Muscle layer of colon (tissue), 2 donors: ENCODE data around the gene MYO1B.
"Not testable (repeated sequence)": the region's sequence is repeated elsewhere in the genome, so short reads cannot be mapped to it uniquely, and the experiment has no call there.

Experiments used
- H3K27ac ChIP-seq: one replicate; pipeline ENCODE4 v1.7.0; 2013; ENCODE audit warnings: low read depth, mild to moderate bottlenecking, low read length, moderate library complexity
- H3K27me3 ChIP-seq, 2 donors: one replicate each; pipeline ENCODE4 v1.7.0; 2013; ENCODE audit warnings: low read length in 2 of 2, mild to moderate bottlenecking in 2 of 2; ENCODE audit not compliant: insufficient read depth in 2 of 2, control insufficient read depth in 1 of 2
- H3K36me3 ChIP-seq: one replicate; pipeline ENCODE4 v1.7.0; 2013; ENCODE audit warnings: mild to moderate bottlenecking, low read length; ENCODE audit not compliant: insufficient read depth
- H3K4me1 ChIP-seq: one replicate; pipeline ENCODE4 v1.7.0; 2013; ENCODE audit warnings: mild to moderate bottlenecking, low read length; ENCODE audit not compliant: insufficient read depth
- H3K4me3 ChIP-seq, 2 donors: one replicate each; pipeline ENCODE4 v1.7.0; 2013; ENCODE audit warnings: low read length in 2 of 2, low read depth in 1 of 2, mild to moderate bottlenecking in 1 of 2, moderate library complexity in 1 of 2
- H3K9ac ChIP-seq: one replicate; pipeline ENCODE4 v1.7.0; 2013; ENCODE audit warnings: low read length
- H3K9me3 ChIP-seq: one replicate; pipeline ENCODE4 v1.7.0; 2013; ENCODE audit warnings: mild to moderate bottlenecking, low read length
- donor health status: abdominal sarcoma.
- donor health status: Adenocarcinoma of cecum.

The MYO1B gene

GRCh38 chr2:191443446-191443845 is 198.2 kb downstream of the MYO1B start:
- H3K4me1 ChIP-seq, result no peaks in the 10 kb centered on the region
- no peaks in the 10 kb centered on the region for H3K9me3 ChIP-seq
- H3K4me3 ChIP-seq, result no peak overlapping the region
- no peak overlapping the region for H3K9ac ChIP-seq
- no peak overlapping the region for H3K27ac ChIP-seq
- no peaks in the 10 kb centered on the region for H3K27me3 ChIP-seq
- H3K36me3 ChIP-seq, result no peaks in the 10 kb centered on the region

GRCh38 chr2:191446910-191447309 is 201.7 kb downstream of the MYO1B start:
- Histone ChIP-seq H3K4me3 (no peak overlapping the region), H3K9me3 (no peaks in the 10 kb centered on the region), H3K27ac (no peak overlapping the region), H3K9ac (no peak overlapping the region), H3K36me3 (no peaks in the 10 kb centered on the region), H3K27me3 (no peaks in the 10 kb centered on the region), H3K4me1 (no peaks in the 10 kb centered on the region)

- H3K27ac ChIP-seq, result no peak overlapping the region
- no peaks in the 10 kb centered on the region for H3K36me3 ChIP-seq
- no peaks in the 10 kb centered on the region for H3K9me3 ChIP-seq
Measured at GRCh38 chr2:191451116-191451515, 205.9 kb downstream of the MYO1B start.

GRCh38 chr2:191452065-191452464 is 206.9 kb downstream of the MYO1B start:
- H3K4me3 ChIP-seq, result no peak overlapping the region
- H3K9me3 ChIP-seq, result no peaks in the 10 kb centered on the region
- no peaks in the 10 kb centered on the region for H3K4me1 ChIP-seq
- H3K27me3 ChIP-seq, result no peaks in the 10 kb centered on the region
- H3K9ac ChIP-seq, result no peak overlapping the region
- H3K36me3 ChIP-seq, result no peaks in the 10 kb centered on the region
- H3K27ac ChIP-seq, result no peak overlapping the region

More at GRCh38 chr2:191451116-191451515, 205.9 kb downstream of the MYO1B start:
- no peaks in the 10 kb centered on the region for H3K4me1 ChIP-seq
- no peak overlapping the region for H3K9ac ChIP-seq
- no peaks in the 10 kb centered on the region for H3K27me3 ChIP-seq
- H3K4me3 ChIP-seq, result no peak overlapping the region

GRCh38 chr2:191453761-191454160 is 208.6 kb downstream of the MYO1B start:
- no peaks in the 10 kb centered on the region for H3K4me1 ChIP-seq
- no peaks in the 10 kb centered on the region for H3K36me3 ChIP-seq
- no peaks in the 10 kb centered on the region for H3K9me3 ChIP-seq
- no peaks in the 10 kb centered on the region for H3K27me3 ChIP-seq
- H3K4me3 ChIP-seq, result no peak overlapping the region
- no peak overlapping the region for H3K9ac ChIP-seq
- no peak overlapping the region for H3K27ac ChIP-seq

- not testable (repeated sequence) for H3K4me3 ChIP-seq, H3K27me3 ChIP-seq, H3K4me1 ChIP-seq, H3K9me3 ChIP-seq, H3K36me3 ChIP-seq, H3K27ac ChIP-seq, H3K9ac ChIP-seq
Measured at GRCh38 chr2:191456506-191456905, 211.3 kb downstream of the MYO1B start.

- Histone ChIP-seq H3K4me3 (no peak overlapping the region), H3K9ac (no peak overlapping the region), H3K27me3 (no peaks in the 10 kb centered on the region), H3K36me3 (no peaks in the 10 kb centered on the region), H3K27ac (no peak overlapping the region), H3K9me3 (no peaks in the 10 kb centered on the region), H3K4me1 (no peaks in the 10 kb centered on the region)
Measured at GRCh38 chr2:191459158-191459557, 214.0 kb downstream of the MYO1B start.

- Histone ChIP-seq H3K9me3 (no peaks in the 10 kb centered on the region), H3K27me3 (no peaks in the 10 kb centered on the region), H3K4me1 (peaks cover 6% of the 10 kb centered on the region), H3K27ac (no peak overlapping the region), H3K36me3 (no peaks in the 10 kb centered on the region), H3K4me3 (no peak overlapping the region), H3K9ac (no peak overlapping the region)
Measured at GRCh38 chr2:191462370-191462769, 217.2 kb downstream of the MYO1B start.

- no peak overlapping the region for H3K27ac ChIP-seq
- H3K4me1 ChIP-seq, result peaks cover 6% of the 10 kb centered on the region
- H3K9me3 ChIP-seq, result no peaks in the 10 kb centered on the region
- H3K9ac ChIP-seq, result no peak overlapping the region
- H3K27me3 ChIP-seq, result no peaks in the 10 kb centered on the region
- no peaks in the 10 kb centered on the region for H3K36me3 ChIP-seq
- H3K4me3 ChIP-seq, result no peak overlapping the region
Measured at GRCh38 chr2:191463790-191464189, 218.6 kb downstream of the MYO1B start.

GRCh38 chr2:191465766-191466420 is 220.7 kb downstream of the MYO1B start:
- H3K9me3 ChIP-seq, result no peaks in the 10 kb centered on the region
- peaks cover 6% of the 10 kb centered on the region for H3K4me1 ChIP-seq
- no peaks in the 10 kb centered on the region for H3K27me3 ChIP-seq
- no peaks in the 10 kb centered on the region for H3K36me3 ChIP-seq
- H3K4me3 ChIP-seq, result no peak overlapping the region
- no peak overlapping the region for H3K9ac ChIP-seq
- no peak overlapping the region for H3K27ac ChIP-seq

GRCh38 chr2:191467113-191467512 is 221.9 kb downstream of the MYO1B start:
- Histone ChIP-seq H3K4me3 (no peak overlapping the region), H3K9me3 (no peaks in the 10 kb centered on the region), H3K36me3 (no peaks in the 10 kb centered on the region), H3K27ac (no peak overlapping the region), H3K9ac (no peak overlapping the region), H3K27me3 (no peaks in the 10 kb centered on the region), H3K4me1 (peaks cover 6% of the 10 kb centered on the region)

- no peaks in the 10 kb centered on the region for H3K9me3 ChIP-seq
- peaks cover 6% of the 10 kb centered on the region for H3K4me1 ChIP-seq
- no peak overlapping the region for H3K27ac ChIP-seq
- H3K27me3 ChIP-seq, result no peaks in the 10 kb centered on the region
- no peak overlapping the region for H3K4me3 ChIP-seq
- no peak overlapping the region for H3K9ac ChIP-seq
- H3K36me3 ChIP-seq, result no peaks in the 10 kb centered on the region
Measured at GRCh38 chr2:191470306-191470705, 225.1 kb downstream of the MYO1B start.
